Tibial nerve (tissue), 3 donors: ENCODE results near the gene SLC6A6.
A peak's percentile ranks its signal among the peaks of the same experiment; 100 is the strongest.

ENCODE experiments used
- CTCF ChIP-seq, 5 experiments: fragments of 200-600 bp in 3 of 5; fragments of 450-650 bp in 2 of 5; sonication (generic) in 3 of 5; IDR thresholded peaks; one replicate each; pipeline ENCODE4 v1.5.1; 2016 to 2019; ENCODE audit warnings: antibody characterized with exemption in 5 of 5, mild to moderate bottlenecking in 3 of 5, moderate library complexity in 2 of 5
- POLR2A ChIP-seq, 2 donors: fragments of 450-650 bp; IDR thresholded peaks; one replicate each; pipeline ENCODE4 v1.6.1; 2017; ENCODE audit warnings: antibody characterized with exemption in 2 of 2, mild to moderate bottlenecking in 2 of 2, moderate library complexity in 2 of 2

DNA sequence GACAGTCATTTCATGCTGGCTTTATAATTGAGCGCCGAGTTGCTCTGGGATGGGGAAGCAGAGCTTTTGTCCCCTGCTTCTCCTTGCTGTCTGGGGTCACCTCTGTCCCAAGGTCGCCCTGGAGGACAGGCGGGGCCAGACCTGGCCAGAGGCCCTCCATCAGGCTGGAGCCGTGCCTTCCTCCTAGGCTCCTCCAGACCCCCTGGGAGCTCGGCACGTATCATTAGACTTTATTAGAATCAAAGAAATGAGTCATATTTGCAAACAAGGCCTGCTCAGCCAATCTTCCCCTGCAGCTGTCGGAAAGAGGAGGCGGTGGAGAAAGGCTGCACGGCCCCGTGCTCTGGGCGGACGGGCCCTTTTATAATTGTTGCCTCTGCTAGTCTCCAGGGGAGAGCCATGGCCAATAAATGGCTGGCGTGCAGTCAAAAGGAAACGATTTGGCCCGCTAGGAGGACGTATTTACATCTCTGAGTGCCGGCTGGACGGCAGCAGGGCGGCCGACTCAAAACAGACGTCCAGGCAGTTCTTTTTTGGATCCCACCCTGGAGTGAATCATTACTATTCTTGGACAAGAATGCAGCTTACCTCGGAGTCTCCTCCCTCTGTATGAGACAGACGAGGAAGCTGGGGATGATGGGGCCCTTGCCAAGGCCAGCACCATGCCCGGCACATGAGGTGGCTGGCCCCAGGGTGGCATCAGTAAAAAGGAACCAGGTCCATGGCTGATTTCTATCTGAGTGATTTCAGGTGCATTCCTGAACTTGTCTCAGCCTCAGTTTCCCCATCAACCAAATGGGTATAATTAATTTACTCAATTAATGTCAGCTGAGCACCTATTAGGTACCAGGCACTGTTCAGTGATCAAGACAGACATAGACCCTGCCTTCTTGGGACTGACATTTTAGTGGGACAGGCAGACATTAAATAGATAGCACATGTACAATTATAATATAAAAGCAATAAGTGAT is 50.6 kb downstream of the SLC6A6 start:
- TF ChIP-seq POLR2A (IDR thresholded peaks at IDR 0.05) (no peak), CTCF (IDR thresholded peaks at IDR 0.05) (peak in 3 of 5 experiments; percentile 3 to 47 (median 45))
